ENCODE data around the gene IGSF21. TPM values are rescaled to one million over a fixed set of nuclear protein-coding genes. Genes with fewer than 3 reads are reported as not detected.

The IGSF21 gene
- total RNA-seq, 1 donor: not detected

DNA sequence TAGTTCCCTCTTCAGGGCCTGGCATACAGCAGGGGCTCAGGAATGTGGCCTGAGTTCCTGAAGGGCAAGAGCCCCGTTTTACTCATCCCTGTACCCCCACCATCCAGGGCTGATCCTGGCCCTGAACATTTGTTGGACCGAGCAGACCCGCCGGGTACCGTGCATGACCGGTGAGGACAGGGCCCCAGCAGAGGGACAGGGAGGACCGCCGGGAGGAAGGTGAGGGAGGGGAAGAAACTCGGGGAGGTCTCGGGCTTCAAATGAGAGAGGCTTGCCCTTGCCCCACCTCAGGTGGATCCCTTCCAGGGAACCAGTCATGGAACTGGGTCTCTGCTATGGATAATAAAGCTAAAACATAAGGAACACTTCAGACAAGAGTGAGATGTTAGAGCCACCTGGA, 205.4 kb downstream of the IGSF21 start:
- no peak overlapping the region for H3K4me3 ChIP-seq (ENCODE audit: low read depth, low read length)
- DNase-seq (ENCODE audit: low read depth): no peak
- TF ChIP-seq, protein P1, sequence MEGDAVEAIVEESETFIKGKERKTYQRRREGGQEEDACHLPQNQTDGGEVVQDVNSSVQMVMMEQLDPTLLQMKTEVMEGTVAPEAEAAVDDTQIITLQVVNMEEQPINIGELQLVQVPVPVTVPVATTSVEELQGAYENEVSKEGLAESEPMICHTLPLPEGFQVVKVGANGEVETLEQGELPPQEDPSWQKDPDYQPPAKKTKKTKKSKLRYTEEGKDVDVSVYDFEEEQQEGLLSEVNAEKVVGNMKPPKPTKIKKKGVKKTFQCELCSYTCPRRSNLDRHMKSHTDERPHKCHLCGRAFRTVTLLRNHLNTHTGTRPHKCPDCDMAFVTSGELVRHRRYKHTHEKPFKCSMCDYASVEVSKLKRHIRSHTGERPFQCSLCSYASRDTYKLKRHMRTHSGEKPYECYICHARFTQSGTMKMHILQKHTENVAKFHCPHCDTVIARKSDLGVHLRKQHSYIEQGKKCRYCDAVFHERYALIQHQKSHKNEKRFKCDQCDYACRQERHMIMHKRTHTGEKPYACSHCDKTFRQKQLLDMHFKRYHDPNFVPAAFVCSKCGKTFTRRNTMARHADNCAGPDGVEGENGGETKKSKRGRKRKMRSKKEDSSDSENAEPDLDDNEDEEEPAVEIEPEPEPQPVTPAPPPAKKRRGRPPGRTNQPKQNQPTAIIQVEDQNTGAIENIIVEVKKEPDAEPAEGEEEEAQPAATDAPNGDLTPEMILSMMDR (IDR thresholded peaks at IDR 0.05; ENCODE audit: insufficient read depth, low read length): no peak

DNA sequence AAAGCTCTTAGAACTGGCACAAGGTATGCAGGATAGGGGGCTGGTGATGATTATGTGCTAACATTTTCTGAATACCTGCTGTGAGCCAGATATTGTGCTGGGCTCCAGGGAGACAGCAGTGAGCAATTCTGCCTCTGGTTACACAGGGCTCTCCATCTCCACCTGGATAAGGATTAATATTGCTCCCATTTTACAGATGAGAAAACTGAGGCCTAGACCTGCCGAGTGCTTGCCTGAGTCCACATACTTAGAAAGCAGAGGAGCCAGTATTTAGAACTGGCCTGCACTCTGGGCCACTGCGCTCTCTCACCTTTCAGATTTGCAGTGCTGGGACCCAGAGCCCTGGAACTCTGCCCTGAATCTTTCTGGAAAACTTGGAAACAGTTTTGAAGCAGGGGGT, 205.9 kb downstream of the IGSF21 start:
- TF ChIP-seq, protein P1 (IDR thresholded peaks at IDR 0.05; ENCODE audit: insufficient read depth, low read length): no peak
- no peak for DNase-seq (ENCODE audit: low read depth)
- no peak overlapping the region for H3K4me3 ChIP-seq (ENCODE audit: low read depth, low read length)

DNA sequence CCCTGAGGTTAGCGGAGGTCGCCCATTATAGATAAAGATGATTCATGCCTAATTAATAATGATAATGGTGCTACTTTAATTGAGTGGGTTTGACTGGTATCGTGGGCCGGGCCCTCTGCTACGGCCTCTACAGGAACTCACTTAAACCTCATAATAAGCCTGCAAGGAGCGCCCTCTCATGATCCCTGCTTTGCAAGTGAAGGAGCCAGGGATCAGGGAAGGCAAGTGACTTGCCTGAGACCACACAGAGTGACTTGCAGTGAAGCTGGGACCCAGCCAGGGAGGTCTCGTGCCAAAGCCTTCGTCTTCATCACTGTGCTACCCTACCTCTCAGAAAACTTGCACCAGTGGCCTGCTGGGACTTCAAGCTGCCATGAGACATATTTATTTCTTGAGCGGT, 206.8 kb downstream of the IGSF21 start:
- no peak overlapping the region for H3K4me3 ChIP-seq (ENCODE audit: low read depth, low read length)
- TF ChIP-seq, protein P1 (IDR thresholded peaks at IDR 0.05; ENCODE audit: insufficient read depth, low read length): no peak
- DNase-seq (ENCODE audit: low read depth): no peak

DNA sequence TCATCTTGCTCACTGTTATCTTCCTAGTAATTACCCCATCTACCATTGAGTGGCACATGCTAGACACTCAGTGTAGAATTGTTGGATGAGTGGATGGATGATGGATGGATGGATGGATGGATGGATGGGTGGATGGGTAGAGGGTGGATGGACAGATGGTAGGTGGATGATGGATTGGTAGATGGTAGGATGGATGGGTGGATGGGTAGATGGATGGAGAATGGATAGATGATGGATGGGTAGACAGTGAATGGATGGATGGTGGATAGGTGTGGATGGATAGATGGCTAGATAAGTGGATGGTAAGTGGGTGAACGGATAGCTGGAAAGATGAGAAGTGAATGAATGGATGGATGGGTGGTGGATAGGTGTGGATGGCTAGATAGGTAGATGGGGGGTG, 207.9 kb downstream of the IGSF21 start:
- DNase-seq (ENCODE audit: low read depth): no peak
- TF ChIP-seq, protein P1 (IDR thresholded peaks at IDR 0.05; ENCODE audit: insufficient read depth, low read length): no peak
- no peak overlapping the region for H3K4me3 ChIP-seq (ENCODE audit: low read depth, low read length)

DNA sequence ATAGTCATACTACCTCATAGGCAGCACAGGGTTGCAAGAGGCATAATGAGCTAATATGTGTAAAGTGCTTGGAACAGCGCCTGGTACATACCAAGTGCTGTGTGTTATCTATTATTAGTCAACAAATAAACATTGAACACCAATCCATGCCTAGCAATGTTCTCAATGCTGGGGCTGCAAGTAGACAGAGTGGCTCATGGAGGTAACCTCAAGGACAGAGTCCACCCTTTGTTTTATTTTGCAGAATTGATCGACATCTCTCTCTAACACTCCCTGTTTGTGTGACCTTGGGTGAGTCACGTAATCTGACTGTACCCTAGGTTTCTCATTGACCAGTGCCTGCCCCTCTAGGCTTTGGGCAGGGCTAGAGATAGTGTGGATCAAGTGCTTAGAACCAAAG, 209.2 kb downstream of the IGSF21 start:
- DNase-seq (ENCODE audit: low read depth): no peak
- TF ChIP-seq, protein P1 (IDR thresholded peaks at IDR 0.05; ENCODE audit: insufficient read depth, low read length): no peak
- no peak overlapping the region for H3K4me3 ChIP-seq (ENCODE audit: low read depth, low read length)

DNA sequence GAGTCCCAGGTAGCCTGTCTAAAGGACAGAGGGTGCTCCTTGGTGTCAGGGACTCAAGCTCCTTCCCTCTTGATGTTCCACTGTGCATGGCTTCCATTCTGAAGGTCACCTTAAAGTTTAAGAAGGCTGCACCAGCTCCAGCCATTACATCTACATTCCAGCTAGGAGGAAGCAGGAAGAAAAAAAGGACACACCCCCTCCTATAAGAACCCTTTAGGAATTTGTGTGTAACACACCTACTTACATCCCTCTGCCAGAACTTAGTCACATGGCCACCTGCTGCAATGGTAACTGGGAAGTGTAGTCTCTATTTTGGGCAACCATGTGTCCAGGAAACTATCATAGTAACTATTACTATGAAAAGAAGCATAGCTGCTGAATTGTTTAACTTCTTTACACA, 211.5 kb downstream of the IGSF21 start:
- DNase-seq (ENCODE audit: low read depth): no peak
- TF ChIP-seq, protein P1 (IDR thresholded peaks at IDR 0.05; ENCODE audit: insufficient read depth, low read length): no peak
- H3K4me3 ChIP-seq (ENCODE audit: low read depth, low read length): no peak overlapping the region

DNA sequence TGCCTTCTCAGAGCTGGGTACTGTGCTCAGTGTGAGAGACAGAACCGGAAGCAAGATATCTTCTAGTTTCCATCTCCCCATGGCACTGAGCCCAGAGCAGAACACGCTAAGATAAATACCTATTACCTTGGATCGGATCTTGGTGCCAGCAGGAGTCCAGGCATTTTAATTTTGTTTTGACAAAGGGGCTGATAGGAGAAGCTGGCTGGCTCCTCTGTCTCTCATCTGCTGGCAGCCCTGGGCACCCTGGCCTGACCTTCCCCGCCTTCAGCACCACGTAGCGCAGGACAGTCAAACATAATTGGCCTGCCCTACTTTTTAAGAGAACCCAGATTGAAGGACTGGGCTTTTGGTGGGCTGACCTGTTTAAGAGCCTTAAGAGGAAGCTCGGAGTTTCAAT, 212.5 kb downstream of the IGSF21 start:
- DNase-seq (ENCODE audit: low read depth): no peak
- TF ChIP-seq, protein P1 (IDR thresholded peaks at IDR 0.05; ENCODE audit: insufficient read depth, low read length): no peak
- H3K4me3 ChIP-seq (ENCODE audit: low read depth, low read length): no peak overlapping the region

All from fibroblast of the aortic adventitia (primary cell).